RKO (cell line): ENCODE results near the gene IER3.

Source experiments
- DNase-seq: peaks from one replicate; pipeline ENCODE4 v3.0.0-alpha.2; 2016; ENCODE audit warnings: low spot score

Gene IER3

DNA sequence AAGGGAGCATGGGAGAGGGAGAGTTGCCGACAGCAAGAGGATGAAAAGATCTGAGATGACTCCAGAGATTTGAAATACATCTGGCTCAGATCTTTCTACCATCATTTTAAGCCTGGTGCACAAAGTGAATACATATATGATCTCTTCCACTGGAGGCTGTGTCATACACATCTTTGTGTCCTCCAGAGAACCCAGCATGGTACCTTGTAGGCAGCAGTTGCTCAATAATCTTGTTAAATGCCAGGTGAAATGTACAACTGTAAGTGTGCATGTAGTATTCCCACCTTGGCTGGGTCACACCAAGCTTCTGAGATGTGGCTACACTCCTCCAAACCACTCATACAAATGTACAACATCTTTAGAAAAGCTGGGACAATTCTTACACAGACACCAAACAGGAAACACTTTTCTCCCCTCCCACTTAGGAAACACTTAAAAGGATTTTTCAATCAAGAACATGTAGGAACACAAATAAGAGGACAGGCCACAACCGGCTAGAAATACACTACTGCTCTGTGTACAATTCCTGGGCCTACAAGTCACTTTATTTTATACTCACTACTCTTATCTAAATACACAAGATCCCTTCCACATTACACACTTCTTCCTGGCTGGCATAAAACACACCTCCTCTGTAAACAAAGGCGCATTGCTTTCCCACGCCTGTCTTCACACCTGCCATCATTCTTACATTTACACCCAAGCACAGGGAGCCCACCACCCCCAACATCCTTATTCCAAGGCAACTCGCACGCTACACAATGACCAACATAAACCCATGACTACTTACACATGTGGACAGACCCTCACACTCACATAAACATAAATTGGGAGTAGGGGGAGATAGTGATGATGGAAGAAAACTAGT, 3.8 kb upstream of the IER3 start:
- DNase-seq, result no peak

DNA sequence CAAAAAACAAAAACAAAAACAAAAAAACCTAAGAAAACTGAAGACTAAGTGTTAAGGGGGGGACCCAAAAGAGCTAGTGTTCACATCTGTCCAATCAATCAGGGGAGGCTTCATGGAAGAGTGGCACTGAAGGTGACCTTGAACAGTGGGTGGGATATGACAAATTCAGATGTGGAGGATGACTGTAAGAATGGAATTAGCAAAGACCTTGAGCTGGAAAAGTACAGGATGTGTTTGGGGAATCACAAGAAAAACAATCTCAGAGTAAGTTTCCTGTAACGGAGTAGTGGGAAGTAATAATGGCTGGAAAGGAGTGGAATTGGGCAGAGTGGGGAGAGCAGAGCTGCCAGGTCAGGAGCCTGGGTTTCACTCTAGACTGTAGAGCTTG, 2.9 kb upstream of the IER3 start:
- DNase-seq, result no peak

DNA sequence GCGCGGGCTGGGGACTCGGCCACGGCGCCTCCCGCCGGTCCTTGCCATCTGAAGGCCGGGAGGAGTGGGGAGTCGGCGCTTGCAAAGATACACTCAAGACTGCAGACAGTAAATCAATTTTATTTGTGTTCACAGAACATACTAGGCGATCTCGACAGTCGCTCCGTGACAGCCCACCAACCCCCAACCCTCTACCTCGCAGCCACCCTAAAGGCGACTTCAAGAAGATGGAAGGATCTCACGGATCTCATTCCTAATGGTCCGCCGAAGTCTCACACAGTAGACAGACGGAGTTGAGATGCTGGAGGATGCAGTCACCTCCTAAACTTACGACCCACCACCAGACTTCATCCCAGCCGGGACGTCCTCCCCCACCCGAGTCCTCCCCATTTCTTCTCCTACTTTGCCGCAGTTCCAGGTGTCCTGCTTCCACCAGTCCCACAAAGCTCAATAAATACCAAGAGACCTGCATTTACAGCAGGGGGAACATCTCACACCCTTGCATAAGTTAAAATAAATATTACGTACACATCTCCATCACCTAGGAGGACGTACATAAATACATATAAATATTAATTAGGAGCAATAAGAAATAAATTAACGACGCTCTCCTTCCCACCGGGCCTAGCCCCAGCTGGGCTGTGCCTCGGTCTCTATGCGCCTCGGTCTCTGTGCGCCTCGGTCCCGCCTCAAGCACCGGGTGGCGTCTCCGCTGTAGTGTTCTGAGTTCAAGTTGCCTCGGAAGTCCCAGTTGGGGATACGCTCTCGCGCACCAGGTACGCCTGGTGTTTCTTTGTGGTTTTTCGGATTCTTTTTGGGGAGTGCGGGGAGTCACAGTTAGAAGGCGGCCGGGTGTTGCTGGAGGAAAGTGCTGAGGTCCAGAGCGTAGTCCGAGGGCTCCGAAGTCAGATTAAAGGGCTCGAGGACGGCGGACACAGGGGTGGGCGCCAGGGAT, 971 bp downstream of the IER3 start:
- DNase-seq, result peak; percentile 74

DNA sequence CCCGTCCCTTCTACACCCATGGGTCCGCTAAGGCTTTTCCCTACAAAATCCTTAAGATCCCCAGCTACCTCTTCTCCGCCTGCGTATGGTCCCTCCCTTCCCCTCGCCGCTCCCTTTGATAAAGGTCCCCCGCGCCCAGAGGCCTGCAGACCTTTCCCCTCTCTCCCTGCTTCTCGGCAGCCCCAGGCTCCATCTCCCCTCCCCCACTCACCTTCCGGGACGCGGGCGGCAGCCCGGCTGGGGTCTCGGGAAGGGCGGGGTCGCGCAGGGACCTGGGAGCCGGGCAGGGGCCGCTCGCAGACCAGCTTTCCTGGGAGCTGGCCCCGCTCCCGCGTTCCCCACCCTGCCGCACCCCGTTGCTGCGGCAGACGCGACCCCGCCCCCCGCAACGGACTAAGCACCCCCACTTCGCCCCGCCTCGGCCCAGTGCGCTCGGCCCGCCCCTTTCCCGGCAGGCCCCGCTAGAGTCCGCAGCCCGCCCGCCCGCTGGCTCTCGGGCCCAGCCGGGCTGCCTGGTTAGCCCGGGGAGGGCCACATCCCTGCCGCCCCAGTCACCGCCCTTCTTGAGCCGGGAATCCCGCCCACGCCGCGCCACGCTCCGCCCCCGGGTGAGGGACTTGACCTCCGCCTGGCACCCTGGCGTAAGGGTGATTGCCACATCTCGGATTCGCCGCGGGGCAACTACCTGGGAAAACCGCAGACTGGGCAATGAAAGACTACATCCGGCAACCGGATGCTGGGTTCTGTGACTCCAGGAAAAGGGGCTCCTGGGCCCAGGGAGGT, 1.8 kb downstream of the IER3 start, which contains the start of gene FLOT1:
TSS of gene FLOT1 (minus strand) at position 372 of the 783 bp plus-strand sequence. CDS start 498 bp downstream, outside the sequence.
- peak; percentile 97 for DNase-seq

DNA sequence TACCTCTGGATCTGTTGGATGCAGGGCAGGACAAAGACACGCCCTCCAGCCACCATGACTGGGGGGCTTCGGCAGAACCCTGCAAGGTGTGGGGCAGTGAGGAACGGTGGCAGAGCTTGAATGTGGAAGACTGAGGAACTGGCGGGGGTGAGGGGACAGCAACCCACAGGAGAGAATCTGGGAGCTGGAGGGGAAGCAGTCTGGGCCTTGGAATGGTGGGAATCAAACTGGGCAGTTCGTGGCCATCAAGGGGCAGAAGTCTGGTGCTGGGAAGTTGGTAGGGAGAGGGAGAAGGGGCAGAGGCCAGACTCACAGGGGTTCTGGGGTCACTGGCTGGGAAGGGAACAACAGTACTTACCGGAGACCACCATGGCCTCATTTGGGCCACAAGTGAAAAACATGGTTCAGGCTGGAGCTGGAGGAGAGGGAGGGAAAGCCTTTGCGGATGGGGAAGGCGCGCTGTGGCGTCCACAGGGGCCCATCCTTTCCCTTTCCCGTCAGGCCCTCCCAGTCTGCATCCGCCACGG, 2.5 kb downstream of the IER3 start:
- no peak for DNase-seq

DNA sequence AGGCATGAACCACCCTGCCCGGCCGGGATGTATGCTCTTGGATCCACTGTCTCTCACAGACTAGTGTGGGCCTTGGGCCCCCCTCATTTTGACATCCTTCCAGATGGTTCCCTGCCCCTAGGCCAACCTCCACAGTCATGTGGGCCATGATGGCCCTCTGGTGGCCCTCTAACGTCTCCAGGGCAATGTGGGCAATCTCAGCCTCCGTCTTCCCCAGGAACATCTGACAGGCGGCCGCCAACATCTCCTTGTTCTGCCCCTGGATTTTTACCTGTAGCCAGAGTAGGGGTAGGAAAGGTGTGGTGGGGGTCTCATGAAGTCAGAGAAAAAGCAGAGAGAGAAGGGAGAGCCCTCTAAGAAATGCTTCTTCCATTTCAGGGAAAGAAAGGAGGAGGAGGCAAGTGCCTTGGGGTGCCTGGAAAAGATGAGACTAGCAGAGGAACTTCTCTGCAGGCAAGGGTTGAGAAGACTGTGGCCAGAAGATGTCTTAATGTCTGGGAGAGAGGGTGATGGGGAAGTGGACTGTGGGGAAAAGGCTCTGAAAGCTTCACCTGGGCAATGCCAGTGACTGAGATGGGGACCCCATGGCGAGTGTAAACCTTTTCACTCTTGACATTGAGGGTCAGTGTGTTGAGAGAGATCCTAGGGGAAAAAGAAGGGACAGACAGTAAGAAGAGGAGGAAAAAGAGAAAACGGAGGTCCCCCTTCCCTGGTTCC, 3.1 kb downstream of the IER3 start:
- no peak for DNase-seq

DNA sequence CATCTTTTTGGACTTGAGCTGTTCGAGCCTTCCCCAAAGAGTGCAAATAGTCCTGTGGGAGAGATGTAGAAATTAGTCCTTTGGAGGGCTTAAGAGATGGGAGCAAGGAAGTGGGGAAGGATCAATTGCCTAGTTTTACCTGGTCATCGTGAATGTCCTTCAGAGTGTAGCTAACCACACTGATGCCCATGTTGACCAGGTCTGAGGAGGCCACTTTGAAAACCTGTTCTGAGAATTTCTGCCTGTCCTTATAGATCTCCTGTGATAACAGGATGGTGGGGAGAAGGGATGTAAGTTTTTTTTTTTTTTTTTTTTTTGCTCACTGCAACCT, 3.8 kb downstream of the IER3 start:
- no peak for DNase-seq

DNA sequence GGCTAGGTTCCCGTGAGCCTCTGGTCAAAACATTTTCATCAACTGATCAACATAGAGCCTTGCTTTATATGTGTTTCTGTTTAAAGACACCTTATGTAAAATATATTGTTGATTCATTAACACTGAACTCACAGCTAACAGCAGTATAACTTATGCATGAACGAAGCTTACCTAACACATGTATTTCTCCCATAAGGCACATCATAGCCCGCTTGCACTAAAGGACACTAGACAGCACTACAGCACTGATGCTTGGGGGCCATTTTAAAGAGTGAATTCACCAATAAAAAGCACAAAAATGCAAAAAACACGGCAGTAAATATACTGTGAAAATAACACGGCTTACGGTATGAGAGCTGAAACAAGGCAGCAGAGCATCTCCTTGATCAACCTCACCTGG, 5.8 kb downstream of the IER3 start:
- no peak for DNase-seq

DNA sequence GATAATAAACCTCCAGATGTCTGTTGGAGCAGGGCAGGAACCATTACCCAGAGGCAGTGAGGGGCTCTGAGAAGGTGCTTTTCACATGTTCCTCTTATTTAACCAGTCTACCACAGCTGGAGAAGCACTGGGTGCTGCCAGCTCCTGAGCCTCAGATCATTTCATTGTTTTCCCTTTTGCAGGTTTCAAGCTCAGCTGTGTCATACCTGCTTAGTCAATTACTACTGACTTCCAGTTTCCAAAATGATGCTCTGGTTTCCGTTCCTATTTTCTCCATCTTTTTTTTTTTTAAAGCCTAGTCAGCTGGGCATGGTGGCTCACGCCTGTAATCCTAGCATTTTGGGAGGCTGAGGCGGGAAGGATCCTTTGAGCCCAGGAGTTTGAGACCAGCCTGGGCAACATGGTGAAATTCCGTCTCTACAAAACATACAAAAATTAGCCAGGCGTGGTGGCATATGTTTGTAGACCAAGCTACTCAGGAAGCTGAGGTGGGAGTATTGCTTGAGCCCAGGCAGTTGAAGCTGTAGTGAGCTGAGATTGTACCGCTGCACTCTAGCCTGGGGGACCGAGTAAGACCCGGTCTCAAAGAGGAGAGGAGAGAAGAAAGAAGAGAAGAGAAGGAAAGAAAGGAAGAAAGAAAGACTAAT, 8.6 kb downstream of the IER3 start:
- no peak for DNase-seq

DNA sequence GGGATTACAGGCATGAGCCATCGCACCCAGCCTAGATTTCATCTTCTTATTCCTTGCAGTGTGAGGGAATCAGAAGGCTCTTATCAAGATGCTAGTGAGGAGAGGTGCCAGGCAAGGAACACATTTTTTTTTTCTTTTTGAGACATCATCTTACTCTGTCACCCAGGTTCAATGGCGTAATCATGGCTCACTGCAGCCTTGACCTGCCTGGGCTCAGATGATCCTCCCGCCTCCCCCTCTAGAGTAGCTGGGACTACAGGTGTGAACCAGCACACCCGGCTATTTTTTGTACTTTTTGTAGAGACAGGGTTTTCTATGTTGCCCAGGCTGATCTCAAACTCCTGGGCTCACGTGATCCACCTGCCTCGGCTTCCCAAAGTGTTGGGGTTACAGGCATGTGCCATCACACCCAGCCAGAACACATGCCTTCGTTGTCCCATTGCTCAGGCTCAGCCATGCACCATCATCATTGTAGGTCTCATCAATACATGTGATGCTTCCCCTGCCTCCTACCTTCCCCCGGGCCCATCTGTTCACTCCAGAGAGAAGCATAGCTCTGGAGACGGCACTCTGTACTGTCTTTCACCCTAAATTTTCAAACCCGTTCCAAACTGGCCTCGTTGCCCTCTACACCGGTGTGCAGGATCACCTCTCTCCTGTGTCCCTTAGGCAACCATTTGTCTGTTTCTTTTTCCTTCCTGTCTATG, 12.0 kb downstream of the IER3 start:
- no peak for DNase-seq

DNA sequence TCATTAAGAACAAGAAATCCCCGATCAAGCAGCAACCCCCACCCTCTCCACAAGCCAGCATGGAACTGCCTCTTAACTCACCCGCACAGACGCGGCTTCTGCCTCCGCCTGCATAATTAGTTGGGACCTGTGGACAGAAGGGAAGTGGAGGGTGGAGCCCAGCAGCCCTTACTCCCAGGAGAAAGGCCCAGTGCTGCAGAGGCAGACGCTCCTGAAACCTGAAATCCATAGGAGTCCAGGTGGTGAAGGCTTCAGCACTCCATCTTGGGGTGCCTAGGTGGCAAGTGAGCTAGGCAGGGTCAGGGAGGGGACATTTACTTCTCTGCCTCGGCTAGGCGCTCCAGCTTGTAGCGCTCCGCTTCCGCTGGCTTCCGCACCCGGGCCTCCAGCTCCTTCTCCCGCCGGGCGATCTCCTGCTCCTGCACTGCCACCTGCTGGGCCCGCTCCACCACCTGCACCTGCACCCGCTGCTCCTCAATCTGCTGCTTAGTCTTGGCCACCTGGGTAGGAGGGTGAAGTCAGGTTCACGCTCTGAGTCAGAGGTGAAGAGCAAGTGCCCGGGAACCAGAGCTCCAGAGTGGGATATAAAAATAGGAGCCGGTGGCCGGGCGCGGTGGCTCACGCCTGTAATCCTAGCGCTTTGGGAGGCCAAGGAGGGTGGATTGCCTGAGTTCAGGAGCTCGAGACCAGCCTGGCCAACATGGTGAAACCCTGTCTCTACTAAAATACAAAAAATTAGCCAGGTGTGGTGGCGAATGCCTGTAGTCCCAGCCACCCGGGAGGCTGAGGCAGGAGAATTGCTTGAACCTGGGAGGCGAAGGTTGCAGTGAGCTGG, 13.5 kb downstream of the IER3 start:
- DNase-seq, result no peak

DNA sequence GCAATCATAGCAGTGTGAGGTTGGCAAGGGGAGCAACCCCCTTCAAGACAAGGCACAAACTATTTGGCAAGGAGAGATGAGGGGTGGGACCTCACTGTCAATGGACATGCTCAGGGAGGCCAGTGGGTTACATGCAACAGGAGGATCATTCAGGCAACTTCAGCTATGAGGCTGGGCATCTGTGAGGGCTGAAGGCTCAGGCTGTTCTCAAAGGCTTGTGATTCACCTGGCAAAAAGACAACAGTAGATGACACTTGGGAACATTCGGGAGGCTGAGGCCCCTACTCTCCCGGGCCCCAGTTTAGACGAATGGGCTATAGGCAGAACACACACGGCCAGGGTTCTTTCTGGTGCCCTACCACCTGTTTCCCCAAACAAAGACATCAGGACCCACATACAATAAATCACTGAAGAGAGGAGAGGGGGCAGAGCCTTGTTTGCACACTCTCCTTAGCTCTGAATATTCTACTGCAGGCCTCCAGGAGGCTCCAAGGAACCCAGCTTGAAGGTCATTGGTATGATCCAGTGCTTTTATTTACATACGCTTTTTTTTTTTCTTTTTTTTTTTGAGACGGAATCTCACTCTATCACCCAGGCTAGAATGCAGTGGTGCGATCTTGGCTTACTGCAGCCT, 16.3 kb downstream of the IER3 start:
- DNase-seq, result peak; percentile 75

DNA sequence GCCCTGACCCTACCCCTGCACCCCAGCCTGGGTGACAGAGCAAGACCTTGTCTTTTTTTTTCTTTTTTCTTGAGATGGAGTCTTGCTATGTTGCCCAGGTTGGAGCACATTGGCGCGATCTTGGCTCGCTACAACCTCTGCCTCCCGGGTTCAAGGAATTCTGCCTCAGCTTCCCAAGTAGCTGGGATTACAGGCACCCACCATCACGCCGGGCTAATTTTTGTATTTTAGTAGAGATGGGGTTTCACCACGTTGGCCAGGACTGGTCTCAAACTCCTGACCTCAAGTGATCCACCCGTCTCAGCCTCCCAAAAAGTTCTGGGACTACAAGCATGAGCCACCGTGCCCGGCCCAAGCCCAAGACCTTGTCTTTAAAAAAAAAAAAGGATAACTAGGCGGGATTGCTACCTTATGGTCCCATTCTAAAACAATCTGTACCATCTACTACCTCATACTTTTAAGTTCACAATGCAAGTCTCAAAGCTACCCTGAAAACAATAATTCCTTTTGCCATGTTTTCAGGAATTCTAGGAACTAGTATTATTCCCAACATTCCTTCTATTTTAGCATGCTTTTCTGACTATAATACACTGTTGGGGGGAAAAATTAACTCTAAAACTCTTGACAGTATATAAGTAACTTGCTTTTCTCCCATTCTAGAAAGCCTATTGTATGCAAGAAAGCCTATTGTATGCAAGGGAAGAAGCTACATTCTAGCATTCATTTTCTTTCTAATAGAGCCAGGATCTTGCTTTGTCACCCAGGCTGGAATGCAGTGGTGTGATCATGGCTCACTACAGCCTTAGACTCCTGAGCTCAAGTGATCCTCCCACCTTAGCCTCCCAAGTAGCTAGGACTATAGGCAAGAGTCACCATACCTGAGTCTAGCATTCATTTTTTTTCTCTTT, 17.6 kb downstream of the IER3 start:
- DNase-seq, result no peak

DNA sequence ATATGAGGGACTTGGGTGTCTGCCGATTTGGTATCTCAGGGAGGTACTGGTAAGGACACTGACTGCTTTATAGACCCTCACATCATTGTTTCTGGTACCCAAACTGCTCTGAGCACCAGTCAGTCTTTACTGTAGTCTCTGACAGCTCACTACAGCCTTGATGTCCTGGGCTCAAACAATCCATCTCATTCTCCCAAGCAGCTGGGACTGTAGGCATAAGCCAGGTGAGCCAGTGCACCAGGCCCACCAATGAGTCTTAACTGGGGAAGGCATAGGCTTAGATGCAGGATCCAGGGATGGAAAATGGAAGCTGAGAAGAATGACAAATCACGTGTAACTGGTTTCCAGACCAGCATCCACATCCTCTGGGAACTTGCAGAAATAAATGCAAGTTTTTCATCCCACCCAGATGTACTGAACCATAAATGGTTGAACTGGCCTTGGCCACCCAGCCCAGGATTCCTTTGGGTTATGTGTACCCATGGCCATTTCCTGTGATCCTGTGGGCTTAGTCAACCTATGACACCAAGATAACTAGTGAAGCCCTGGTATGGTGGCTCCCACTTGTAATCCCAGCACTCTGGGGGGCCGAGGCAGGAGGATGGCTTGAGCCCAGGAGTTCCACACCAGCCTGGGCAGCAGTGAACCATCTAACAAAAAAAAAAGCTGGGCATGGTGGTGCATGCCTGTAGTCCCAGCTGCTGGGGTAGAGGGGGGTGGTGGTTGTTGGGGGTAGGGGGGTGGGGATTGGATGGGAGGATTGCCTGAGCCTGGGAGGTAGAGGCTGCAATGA, 18.4 kb downstream of the IER3 start:
- DNase-seq, result peak; percentile 72

DNA sequence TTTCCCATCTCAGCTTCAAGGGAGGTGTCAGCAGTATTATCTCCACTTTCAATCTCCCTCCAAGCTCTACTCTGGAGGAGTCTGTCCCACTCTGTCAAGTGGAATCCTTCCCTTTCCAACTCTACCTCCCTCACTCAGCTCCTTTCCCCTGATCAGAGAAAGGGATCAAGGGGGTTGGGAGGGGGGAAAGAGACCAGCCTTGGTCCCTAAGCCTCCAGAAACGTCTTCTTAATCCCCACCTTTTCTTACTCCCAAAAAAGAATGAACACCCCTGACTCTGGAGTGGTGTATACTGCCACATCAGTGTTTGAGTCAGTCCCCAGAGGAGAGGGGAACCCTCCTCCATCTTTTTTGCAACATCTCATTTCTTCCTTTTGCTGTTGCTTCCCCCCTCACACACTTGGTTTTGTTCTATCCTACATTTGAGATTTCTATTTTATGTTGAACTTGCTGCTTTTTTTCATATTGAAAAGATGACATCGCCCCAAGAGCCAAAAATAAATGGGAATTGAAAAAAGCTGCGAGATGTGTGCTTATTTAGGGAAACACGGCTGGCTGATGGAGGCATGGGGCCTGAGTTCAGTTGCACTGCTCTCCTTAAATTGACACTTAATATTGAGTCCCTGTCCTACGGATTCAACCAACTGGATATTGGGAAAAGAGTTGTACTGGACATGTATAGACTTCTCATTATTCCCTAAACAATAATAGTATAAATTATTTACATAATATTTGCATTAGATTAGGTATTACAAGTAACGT, 19.3 kb downstream of the IER3 start:
- DNase-seq, result no peak
